ENCODE results near the gene TEX261. TPM values are rescaled to one million over a fixed set of nuclear protein-coding genes. Genes with fewer than 3 reads are reported as not detected.

TEX261 gene
- total and polyA plus RNA-seq, 2 of the 8 experiments (the other 6 are each of a cell fraction or from before 2014, with no cell fraction given): 25.2 to 30.1 TPM

DNA sequence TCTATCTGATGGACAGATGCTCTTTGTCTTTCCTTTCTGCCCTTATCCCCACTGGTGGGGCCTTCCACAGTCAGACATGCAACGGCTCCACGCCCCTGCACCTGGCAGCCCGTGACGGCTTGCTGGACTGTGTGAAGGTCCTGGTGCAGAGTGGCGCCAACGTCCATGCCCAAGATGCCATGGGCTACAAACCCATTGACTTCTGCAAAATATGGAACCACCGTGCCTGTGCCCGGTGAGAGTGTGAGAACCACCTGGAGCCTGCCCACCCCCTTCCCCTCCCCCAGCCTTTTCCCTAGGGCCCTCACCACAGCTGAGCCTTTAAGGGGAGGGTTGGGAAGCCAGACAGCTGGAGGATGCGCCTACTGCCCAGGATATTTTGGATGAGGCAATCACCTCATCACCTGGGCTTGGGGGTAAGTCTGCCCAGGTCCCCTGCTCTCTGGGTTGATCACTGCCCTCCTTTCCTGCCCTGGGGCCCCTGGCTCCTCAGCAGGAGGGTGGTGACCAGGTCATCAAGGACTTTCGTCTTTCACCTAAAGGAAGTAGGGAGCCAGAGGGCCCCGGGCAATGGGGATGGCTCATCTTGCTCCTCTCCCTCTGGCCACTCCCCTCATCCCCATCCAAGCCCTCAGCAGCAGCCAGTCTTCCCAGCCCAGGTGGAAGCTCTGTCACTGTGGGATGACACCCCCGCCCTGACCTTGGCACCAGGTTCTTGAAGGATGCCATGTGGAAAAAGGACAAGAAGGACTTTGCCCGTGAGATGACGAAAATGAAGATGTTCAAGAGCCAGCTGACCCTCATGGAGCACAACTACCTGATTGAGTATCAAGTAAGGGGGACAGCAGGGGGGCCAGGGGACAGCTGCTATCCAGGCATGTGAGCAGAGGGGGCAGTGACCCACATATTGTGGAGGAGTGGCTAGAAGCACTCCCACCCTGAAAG lies 12.5 kb downstream of the TEX261 start (continued):
- TF ChIP-seq KDM4A (IDR thresholded peaks at IDR 0.05; ENCODE audit: low read depth, low read length, severe bottlenecking) (no peak), TCF12 (IDR thresholded peaks at IDR 0.05; ENCODE audit: low read depth, low read length) (no peak), CBX5 (IDR thresholded peaks at IDR 0.05; ENCODE audit: low read depth, low read length) (no peak), SP2 (IDR thresholded peaks at IDR 0.05; ENCODE audit: low read length) (no peak), JUN (IDR thresholded peaks at IDR 0.05; ENCODE audit: low read depth, low read length) (no peak)

Measured in H1 (cell line).